Measurements from ENCODE around the gene TEAD2.

Gene TEAD2

DNA sequence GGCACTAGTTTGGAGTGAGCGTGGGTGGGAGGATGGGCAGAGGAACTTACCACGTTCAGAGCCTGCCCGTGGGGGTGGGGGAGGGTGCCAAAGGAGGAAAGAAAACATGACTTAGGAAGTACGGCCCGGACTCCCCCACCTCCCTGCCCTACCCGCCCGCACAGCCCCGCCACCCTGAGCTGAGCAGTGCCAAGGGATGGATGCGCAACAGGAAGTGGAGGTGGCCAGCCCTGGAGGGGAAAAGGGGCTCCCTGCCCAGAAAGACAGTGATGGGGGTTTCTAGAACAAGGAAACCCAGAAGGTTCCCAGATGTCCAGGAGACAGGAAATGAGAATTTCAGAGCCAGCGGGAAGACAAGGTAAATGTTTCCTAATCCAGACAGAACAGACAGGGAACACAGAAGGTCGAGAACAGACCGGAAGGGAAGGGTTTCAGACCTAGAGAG, 6.3 kb downstream of the TEAD2 start:
- DNase-seq (ENCODE audit: extremely low spot score, insufficient read length, low read depth) (no peak), FAIRE-seq (no peak)

DNA sequence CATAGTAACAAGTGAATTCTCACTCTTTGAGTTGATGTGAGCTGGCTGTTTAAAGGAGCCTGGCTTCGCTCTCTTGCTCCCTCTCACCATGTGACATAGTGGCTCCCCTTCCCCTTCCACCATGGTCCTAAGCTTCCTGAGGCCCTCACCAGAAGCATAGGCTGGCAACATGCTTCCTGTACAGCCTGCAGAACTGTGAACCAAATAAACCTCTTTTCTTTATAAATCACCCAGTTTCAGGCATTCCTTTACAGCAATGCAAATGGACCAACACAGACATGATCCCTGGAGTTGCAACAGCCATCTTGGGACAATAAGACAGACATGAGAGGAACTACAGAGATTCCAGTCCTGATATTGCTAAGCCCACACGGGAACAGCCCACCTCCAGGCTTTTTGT, 12.6 kb downstream of the TEAD2 start:
- DNase-seq (ENCODE audit: extremely low spot score, insufficient read length, low read depth) (no peak), FAIRE-seq (no peak)

DNA sequence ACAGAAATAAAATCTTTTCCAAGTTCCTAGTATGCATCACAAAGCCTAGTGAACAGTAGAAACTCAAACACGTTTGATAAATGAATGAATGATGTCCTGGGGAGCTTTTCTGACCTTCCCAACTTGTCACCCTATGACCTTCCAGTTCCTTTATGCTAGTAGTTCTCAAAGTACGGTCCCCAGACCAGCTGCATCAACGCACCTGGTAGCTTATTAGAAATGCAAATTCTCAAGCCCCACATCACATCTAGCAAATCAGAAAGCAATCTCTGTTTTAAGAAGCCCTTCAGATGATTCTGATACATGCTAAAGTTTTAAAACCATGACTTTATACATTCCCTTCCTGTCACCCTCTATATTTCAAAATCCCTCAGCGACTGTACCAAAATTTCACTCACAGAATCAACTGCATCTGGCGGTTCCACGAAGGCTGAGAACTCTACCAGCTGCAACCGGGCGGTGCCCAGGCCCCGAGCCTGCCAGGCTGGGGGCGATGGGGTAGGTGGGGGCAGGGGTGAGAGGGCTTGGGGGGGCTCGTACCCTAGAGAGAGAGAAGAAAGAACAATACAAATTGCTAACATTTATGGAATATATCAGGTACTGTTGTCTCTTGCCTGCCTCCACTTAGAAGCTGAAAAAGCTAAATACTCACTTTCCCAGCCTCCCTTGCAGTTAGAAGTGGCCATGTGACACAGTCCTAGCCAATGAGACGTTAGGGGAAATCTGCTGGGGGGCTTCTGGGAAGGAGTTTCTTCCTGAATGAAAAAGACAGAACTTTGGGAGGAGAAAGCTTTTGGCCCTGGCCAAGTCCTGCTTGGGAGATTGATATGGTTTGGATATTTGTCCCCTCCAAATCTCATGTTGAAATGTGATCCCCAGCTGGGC, 13.7 kb downstream of the TEAD2 start:
- DNase-seq (ENCODE audit: extremely low spot score, insufficient read length, low read depth), result no peak
- FAIRE-seq, result no peak

DNA sequence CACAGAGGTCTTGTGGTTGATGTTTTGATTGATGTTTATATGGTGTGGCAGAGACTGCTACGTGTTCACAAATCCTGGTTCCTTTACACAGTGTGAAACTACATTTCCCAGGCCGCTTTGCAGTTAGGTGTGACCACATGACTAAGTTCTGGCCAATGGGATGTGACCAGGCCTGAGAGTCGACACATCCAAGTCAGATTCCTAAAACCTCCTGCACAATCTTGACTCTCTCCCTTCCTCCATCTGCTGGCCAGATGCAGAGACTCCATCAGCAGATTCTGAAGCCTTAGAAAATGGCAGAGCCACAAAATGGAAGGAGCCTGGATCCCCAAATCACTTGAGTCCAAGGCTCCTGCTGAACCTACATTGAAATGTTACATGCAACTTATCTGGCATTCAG, 14.4 kb downstream of the TEAD2 start:
- DNase-seq (ENCODE audit: extremely low spot score, insufficient read length, low read depth) (no peak), FAIRE-seq (peak; percentile 71)

DNA sequence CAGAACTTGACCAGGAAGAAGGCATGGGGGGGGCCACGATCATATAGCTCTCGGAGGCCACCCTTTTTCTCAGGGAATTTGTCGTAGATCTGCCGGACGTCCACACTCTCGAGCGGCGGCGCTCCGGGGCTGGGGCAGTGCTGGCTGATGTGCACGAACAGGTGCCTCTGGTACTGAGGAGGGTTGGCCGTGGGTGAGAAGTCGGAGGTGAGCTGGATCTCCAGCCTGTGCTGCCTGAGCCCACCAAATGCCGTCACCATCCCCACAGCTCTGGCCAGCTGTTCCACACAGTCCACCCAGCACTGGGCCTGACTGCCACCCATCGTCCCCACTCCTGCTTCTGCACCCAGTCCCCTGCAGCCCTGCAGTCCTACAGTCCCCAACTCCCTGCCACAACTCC, 15.0 kb downstream of the TEAD2 start:
- no peak for DNase-seq (ENCODE audit: extremely low spot score, insufficient read length, low read depth)
- FAIRE-seq, result no peak

DNA sequence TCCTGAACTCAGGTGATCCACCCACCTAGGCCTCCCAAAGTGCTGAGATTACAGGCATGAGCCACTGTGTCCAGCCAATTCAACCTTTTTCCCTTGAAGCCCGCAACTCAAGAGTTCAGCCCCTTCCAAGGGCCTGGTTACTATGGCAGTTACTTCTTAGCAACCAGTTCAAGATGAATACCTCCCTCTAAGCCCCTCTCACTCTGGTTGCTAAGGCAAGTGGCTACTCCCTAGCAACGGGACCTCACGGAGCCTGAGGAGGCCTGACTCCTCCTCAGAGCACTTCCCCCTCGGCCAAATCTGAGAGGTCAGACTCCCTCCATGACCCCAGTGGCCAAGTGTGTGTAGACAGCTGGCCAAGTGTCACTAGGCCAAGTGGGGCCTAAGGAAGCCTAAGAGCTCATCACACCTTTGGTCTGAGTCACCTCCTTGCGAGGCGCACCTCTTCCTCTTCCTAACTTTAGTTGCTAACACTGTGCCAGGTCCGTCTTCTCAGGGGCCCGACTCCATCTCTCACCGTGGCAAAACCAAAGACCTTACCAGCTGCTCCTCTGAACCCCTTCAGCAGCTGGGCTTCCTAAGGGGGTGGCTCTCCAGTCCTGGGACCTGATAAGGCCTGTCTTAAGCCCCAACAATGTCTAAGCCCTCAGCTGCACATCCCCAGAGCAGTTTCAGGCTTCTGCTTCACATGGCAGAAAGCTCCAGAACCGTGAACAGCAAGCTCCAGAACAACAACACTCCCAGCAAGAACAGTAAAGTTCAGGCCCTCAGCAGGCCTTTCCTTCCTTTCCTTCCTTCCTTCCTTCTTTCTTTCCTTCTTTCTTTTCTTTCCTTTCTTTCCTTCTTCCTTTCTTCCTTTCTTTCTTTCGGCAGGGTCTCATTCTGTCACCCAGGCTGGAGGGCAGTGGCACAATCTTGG, 17.5 kb downstream of the TEAD2 start:
- FAIRE-seq (no peak), DNase-seq (ENCODE audit: extremely low spot score, insufficient read length, low read depth) (no peak)

DNA sequence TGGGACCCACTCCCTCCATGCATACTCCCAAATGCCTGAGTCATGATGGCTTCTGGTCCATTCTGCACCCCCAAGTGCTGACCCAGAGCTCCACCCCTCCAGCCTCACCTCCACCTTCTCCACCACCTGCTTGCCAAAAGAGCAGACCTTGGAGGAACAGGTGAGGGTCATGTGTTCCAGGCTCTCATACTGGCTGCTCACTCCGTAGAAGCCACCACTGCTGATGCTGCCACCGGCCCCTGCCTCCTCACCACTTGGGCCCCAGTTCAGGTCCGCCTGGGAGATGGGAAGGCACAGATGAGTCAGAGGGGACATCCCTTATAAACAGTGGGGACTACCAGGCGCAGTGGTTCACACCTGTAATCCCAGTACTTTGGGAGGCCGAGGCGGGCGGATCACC, 19.1 kb downstream of the TEAD2 start:
- FAIRE-seq (no peak), DNase-seq (ENCODE audit: extremely low spot score, insufficient read length, low read depth) (no peak)

DNA sequence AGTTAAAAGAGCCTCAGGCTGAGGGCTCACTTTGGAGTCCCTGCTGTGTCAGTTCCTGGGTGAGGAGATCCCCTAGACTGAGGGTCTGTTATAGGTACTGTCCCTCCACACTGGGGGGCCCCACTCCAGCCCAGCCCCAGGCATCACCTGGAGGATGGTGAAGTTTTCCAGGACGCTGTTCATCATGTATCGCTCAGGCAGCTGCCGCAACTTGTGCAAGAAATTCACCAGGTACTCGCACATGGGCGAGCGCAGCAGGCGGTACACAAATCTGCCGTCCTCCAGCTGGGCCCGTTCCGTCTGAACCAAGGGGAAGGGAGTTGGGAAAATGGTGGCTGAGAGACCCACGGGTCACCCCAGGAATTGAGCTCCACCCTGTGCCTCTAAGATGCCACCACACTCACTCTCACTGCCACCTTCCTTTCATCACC, 19.9 kb downstream of the TEAD2 start:
- FAIRE-seq, result no peak
- DNase-seq (ENCODE audit: extremely low spot score, insufficient read length, low read depth), result no peak

DNA sequence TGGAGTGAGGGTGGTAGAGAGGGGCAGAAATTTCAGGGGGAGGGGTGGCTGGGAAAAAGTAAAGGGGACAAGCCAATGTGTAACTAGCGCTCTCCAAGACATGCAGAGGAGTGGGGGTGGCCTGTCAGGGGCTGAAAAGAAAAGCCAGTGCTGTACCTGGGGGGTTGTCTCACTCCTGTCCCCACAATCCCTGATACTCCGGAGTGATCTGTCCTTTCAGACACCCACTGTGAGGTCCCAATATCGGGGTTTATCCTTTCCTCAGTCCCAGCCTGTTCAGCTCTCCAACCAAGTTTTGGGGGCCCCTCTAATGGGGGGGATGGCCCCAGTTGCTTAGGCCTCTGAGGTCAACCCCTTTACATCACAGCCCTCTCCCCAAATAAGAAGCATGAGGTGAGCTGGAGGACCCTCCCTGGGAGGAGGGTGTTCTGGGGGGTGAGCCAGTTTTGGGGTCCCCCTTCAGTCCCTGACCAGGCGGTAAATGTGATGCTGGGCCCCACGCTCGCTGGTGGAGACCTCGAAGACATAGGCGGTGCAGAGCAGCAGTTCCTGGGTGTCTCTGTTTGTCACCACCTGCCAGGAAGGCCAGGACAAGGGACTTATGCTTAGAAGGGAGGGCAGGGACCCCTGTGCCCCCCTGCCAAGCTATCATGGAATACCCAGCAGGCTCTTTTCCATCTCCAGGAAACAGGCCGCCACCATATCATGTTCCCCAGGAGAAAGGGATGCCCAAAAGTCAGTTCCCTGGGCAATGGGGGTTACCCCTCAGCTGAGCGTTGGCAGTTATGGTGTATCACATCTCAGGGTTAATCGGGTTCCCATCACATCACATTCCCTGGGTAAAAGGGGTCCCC, 21.1 kb downstream of the TEAD2 start:
- no peak for FAIRE-seq
- DNase-seq (ENCODE audit: extremely low spot score, insufficient read length, low read depth), result no peak

DNA sequence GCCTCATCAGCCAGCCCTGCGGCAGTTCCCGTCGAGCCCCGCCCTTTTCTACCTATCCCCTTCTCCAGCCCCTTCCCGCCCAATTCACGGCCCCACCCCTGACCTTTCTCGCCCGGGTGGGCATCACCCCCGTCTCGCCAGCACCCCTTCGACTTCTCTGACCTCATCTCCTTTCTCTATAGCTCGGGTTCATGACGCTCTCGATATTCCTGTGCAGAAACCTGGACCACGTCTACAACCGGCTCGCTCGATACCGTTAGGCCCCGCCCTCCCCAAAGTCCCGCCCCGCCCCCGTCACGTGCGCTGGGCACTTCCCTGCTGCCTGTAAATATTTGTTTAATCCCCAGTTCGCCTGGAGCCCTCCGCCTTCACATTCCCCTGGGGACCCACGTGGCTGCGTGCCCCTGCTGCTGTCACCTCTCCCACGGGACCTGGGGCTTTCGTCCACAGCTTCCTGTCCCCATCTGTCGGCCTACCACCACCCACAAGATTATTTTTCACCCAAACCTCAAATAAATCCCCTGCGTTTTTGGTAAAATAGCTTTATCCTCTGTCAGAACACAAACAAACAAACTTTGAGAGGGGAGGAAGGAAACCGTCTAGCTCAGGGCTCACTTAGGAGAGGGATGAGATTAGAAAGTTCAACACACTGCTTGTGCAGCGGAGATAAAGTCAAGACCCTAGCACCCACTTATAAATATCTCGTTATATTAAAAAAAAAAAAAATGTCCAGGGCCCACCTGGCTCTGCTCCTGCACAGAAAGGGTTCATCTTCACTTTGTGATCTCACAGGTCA, 21.9 kb downstream of the TEAD2 start:
- DNase-seq (ENCODE audit: extremely low spot score, insufficient read length, low read depth) (peak; percentile 96), FAIRE-seq (peak; percentile 98)

DNA sequence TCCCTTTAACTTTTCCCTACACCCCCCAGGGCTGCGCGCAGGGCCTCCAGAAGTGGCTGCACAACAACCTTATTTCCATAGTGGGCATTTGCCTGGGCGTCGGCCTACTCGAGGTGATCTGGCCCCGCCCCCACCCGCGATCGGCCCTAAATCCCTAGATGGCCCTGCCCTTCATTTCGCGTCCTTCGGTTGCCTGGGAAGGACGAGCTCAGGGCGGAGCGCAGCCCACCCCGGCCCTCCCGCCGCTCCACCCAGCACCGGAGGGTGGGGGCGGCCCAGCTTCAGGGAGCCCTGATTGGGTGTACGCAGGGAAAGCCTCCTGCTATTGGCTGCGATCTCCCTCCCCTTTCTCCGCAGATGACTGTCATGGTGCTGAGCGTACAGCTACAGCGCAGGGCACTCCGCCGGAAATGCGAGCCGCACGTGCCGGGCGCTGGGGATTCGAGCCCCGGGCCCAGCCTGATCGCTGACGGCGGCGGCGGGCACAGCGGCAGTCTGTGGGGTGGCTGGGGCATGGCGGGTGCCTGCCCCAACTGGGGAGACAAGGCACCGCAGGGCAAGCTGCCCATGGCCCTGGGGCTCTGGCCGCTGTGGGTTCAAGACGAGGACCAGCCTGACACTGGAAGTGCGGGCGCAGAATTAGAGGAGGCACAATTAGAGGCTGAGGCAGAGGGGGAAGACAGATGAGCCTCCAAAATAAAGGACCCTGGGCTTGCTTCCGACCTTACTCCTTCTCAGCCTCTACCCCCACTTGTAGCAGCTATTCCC, 22.7 kb downstream of the TEAD2 start:
- no peak for DNase-seq (ENCODE audit: extremely low spot score, insufficient read length, low read depth)
- no peak for FAIRE-seq

DNA sequence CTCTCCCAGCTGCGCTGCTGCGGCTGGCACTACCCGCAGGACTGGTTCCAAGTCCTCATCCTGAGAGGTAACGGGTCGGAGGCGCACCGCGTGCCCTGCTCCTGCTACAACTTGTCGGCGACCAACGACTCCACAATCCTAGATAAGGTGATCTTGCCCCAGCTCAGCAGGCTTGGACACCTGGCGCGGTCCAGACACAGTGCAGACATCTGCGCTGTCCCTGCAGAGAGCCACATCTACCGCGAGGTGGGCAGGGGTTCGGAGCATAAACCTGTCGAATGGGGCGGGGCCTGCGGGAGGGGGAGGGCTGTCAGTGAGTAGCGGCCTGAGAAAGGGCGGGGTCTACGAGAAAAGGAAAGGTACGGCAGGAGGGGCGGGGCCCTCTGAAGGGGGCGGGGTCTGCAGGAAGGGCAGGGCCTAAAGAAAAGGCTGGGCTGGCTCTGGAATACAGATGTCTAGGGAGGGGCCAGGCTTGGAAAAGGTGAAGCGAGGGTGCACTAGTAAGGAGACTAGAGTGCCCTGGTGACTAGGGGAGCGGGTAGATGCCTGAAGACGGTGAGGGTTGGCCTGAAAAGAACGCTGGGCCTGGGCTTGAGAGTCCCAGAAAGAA, 23.4 kb downstream of the TEAD2 start:
- DNase-seq (ENCODE audit: extremely low spot score, insufficient read length, low read depth), result no peak
- no peak for FAIRE-seq

DNA sequence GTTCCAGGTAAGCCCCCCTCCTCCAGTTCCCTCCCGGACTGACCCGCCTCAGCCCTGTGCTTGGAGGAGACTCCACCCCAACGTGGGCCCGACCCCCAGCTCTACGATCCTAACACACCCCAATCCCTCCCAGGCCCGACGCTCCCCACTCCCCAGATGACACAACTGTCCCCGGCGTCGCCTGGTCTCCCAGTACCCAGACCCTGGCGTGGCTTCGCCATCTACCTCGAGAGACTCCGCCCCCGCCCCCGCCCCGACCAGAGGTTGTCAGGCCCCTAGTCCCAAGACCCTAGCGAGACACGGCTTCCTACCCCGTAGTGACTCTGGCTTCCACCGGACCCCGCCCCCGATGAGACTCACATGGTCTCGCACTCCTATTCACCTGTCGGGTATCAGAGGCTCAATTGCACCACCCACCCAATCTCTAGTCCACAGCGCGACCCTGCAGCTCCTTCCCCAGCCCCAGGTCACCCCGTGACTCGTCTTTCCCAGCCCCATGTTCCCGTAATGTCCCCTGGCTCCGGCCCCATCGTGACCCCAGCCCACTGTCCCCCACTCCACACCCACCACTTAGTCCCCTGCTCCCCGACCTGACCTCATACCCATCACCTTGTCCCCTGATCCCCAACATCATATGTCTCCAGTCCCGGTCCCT, 24.1 kb downstream of the TEAD2 start:
- no peak for FAIRE-seq
- no peak for DNase-seq (ENCODE audit: extremely low spot score, insufficient read length, low read depth)

DNA sequence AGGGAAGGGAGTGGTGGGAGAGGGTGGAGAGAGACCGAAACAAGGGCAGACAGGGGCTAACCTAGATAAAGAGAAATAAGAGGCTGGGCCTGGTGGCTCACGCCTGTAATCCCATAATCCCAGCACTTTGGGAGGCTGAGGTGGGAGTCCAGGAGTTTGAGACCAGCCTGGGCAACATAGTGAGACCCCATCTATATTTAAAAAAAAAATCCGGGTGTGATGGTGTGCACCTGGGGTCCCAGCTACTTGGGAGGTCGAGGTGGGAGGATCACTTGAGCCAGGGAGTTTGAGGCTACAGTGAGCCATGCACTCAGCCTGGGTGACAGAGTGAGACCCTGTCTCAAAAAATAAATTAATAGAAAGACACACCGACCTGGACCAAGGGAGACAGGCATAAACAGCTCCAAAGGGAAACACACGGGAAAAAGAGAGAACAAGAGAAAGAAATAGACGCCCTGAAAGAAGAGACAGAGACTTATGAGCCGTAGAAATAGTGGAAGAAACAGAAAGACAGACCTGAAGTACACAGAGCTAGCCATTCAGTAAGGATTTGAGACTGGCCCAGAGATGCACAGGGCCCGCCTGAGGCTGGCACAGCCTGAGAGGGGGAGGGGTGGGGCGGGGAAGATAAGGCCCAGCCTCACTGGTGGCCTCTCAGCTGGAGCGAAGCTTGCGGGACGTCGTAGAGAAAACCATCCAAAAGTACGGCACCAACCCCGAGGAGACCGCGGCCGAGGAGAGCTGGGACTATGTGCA, 24.8 kb downstream of the TEAD2 start:
- DNase-seq (ENCODE audit: extremely low spot score, insufficient read length, low read depth) (no peak), FAIRE-seq (no peak)

DNA sequence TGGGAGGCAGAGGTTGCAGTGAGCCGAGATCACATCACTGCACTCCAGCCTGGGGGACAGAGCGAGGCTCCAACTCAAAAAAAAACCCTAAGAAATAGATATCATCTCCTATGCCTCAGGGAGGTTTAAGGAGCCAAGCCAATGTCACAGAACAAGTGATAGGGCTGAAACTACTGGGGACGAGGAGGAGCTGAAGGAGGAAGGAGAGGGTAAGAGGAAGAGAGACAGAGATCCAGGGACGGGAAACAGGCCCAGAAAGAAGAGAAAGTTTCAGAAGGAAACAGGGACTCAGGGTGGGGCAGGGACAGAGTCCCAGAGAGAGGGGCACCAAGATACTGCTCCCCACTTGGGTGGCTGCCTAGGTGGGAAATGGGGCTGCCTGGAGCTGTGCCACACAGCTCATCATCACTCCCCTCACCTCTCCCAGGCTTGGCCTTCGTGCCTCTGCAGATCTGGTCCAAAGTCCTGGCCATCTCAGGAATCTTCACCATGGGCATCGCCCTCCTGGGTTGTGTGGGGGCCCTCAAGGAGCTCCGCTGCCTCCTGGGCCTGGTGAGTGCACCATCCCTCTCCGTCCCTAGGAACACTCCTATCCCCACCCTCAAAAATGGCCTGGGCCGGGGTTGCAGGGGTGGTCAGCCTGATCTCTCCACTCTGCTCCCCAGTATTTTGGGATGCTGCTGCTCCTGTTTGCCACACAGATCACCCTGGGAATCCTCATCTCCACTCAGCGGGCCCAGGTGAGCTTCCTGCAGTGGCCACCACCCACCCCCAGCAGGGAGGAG, 25.5 kb downstream of the TEAD2 start:
- DNase-seq (ENCODE audit: extremely low spot score, insufficient read length, low read depth) (no peak), FAIRE-seq (no peak)

DNA sequence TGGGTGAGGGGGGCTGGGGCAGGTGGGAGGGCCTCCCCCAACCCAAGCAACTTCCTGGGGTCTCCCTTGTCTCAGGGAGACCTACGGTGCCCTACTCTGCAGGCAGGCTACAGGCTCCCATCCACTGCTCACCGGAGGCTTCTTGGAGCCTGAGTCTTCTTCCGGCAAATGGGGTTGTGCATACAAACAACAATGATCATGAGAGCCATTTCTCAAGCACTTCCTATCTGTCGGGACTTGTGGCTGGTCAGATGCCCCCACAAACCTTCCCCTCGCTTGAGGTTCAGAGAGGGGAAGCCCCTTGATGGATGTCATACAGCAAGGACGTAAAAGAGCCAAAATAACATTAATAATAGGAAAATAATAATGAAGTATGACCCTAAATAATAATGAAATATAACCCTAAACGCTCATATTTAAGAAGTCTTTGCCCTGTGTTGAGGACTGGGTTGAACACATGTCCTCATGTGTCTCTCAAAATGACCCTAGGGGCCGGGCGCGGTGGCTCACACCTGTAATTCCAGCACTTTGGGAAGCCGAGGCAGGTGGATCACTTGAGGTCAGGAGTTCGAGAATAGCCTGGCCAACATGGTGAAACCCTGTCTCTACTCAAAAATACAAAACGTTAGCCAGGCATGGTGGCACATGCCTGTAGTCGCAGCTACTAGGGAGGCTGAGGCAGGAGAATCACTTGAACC, 26.3 kb downstream of the TEAD2 start:
- DNase-seq (ENCODE audit: extremely low spot score, insufficient read length, low read depth), result no peak
- peak; percentile 54 for FAIRE-seq

Measured in GM18507 (cell line).